ENCODE results near the gene RNF212. TPM values are rescaled to one million over a fixed set of nuclear protein-coding genes. Genes with fewer than 3 reads are reported as not detected.

The RNF212 gene
- total and polyA plus RNA-seq, 4 donors = 3.5 to 8.8 (median 5.3) TPM

- H3K9me3 ChIP-seq (ENCODE audit: control insufficient read depth in 4 of 4, insufficient read depth in 3 of 4, low read length in 3 of 4) = no peaks in the 10 kb centered on the region
- H3K9ac ChIP-seq (ENCODE audit: insufficient read depth in 1 of 2, low read length in 2 of 2) = no peak overlapping the region
- no peak overlapping the region for H3K4me3 ChIP-seq
- peaks cover 0 to 2% (median 0%) of the 10 kb centered on the region in 5 donors for H3K4me1 ChIP-seq (ENCODE audit: control insufficient read depth in 5 of 5, insufficient read depth in 5 of 5, low read length in 5 of 5)
- DNase-seq (peak in 1 of 3 donors; percentile 21), ATAC-seq (ENCODE audit: insufficient read depth, low FRiP score) (no peak)
- H3K27ac ChIP-seq (ENCODE audit: low read depth in 1 of 2, low read length in 1 of 2) = no peak overlapping the region
- no peaks in the 10 kb centered on the region for H3K36me3 ChIP-seq (ENCODE audit: control insufficient read depth in 4 of 4, insufficient read depth in 4 of 4, low read length in 4 of 4)
- H3K27me3 ChIP-seq (ENCODE audit: control insufficient read depth in 3 of 3, insufficient read depth in 3 of 3, low read length in 2 of 3) = peaks cover 0 to 14% (median 12%) of the 10 kb centered on the region in 3 donors
- 51 to 74% methylated on average over 1 of the region's 1 CpG for WGBS, 2 donors
- no peak for TF ChIP-seq CTCF (IDR thresholded peaks at IDR 0.05; ENCODE audit: control extremely low read depth, extremely low read depth)
Measured at GRCh38 chr4:1116838-1117237, 3.5 kb upstream of the RNF212 start.

DNA sequence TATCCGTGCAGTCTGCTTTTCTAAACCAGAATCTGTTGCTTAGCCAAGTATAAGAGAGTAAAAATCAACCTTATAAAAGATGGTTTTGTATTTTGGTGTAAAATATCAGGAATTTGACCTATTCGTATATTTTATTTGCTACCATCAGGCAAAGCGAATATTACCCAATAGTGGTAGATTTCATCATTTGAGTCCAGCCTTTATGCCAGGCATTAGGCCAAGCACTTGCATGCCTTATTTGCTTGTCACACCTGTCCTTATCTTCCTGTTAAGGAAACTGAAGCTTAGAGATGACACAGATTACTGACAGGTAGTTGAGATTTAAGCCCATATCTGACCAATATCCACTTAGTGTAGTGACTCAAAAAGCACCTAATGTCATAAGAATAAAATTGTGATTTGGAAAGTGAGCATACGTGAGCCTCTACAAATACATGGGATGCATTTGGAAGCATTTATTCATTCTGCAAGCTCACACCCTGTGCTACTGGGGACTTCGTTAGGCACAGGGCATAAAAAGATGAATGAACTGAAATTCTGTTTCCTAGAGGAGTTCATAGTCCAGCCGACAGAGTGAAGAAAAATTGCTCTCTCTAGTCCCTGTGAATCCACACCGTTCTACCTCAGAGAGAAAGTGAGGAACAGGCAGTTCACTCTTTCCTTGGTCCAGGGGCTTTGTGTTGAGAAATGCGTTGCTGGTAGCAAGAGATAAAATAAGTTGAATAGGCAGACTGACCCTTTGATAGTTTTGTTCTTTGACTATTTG lies 2.3 kb upstream of the RNF212 start:
- peaks cover 0 to 15% (median 12%) of the 10 kb centered on the region in 3 donors for H3K27me3 ChIP-seq (ENCODE audit: control insufficient read depth in 3 of 3, insufficient read depth in 3 of 3, low read length in 2 of 3)
- H3K4me1 ChIP-seq (ENCODE audit: control insufficient read depth in 5 of 5, insufficient read depth in 5 of 5, low read length in 5 of 5) = peaks cover 0 to 2% (median 0%) of the 10 kb centered on the region in 5 donors
- H3K36me3 ChIP-seq (ENCODE audit: control insufficient read depth in 4 of 4, insufficient read depth in 4 of 4, low read length in 4 of 4) = no peaks in the 10 kb centered on the region
- H3K9me3 ChIP-seq (ENCODE audit: control insufficient read depth in 4 of 4, insufficient read depth in 3 of 4, low read length in 3 of 4) = no peaks in the 10 kb centered on the region
- no peak overlapping the region for H3K27ac ChIP-seq (ENCODE audit: low read depth in 1 of 2, low read length in 1 of 2)
- WGBS, 2 donors = 72 to 75% methylated on average over 8 of the region's 8 CpGs
- H3K9ac ChIP-seq (ENCODE audit: insufficient read depth in 1 of 2, low read length in 2 of 2) = no peak overlapping the region
- H3K4me3 ChIP-seq = no peak overlapping the region
- DNase-seq (no peak), ATAC-seq (ENCODE audit: insufficient read depth, low FRiP score) (no peak)
- TF ChIP-seq CTCF (IDR thresholded peaks at IDR 0.05; ENCODE audit: control extremely low read depth, extremely low read depth) = no peak

- no peak for ATAC-seq (ENCODE audit: insufficient read depth, low FRiP score)
- WGBS, 2 donors = 76 to 80% methylated on average over 15 to 24 of the region's 24 CpGs
Measured at GRCh38 chr4:1112821-1113182, 562 bp downstream of the RNF212 start.

More at GRCh38 chr4:1112821-1113182, 562 bp downstream of the RNF212 start:
- Histone ChIP-seq H3K4me3 (no peak overlapping the region), H3K27me3 (ENCODE audit: control insufficient read depth in 3 of 3, insufficient read depth in 3 of 3, low read length in 2 of 3) (peaks cover 0 to 15% (median 10%) of the 10 kb centered on the region in 3 donors), H3K36me3 (ENCODE audit: control insufficient read depth in 4 of 4, insufficient read depth in 4 of 4, low read length in 4 of 4) (no peaks in the 10 kb centered on the region), H3K4me1 (ENCODE audit: control insufficient read depth in 5 of 5, insufficient read depth in 5 of 5, low read length in 5 of 5) (peaks cover 0 to 2% (median 0%) of the 10 kb centered on the region in 5 donors), H3K27ac (ENCODE audit: low read depth in 1 of 2, low read length in 1 of 2) (no peak overlapping the region), H3K9me3 (ENCODE audit: control insufficient read depth in 4 of 4, insufficient read depth in 3 of 4, low read length in 3 of 4) (no peaks in the 10 kb centered on the region), H3K9ac (ENCODE audit: insufficient read depth in 1 of 2, low read length in 2 of 2) (no peak overlapping the region)
- no peak for TF ChIP-seq CTCF (IDR thresholded peaks at IDR 0.05; ENCODE audit: control extremely low read depth, extremely low read depth)
- no peak for DNase-seq

Data from lung (tissue), 12 donors.